ENCODE results near the gene XRCC5. TPM values are rescaled to one million over a fixed set of nuclear protein-coding genes. Genes with fewer than 3 reads are reported as not detected.

The XRCC5 gene
- total and polyA plus RNA-seq, 2 of the 8 experiments (the other 6 are each of a cell fraction or from before 2014, with no cell fraction given), result 308 to 644 TPM

DNA sequence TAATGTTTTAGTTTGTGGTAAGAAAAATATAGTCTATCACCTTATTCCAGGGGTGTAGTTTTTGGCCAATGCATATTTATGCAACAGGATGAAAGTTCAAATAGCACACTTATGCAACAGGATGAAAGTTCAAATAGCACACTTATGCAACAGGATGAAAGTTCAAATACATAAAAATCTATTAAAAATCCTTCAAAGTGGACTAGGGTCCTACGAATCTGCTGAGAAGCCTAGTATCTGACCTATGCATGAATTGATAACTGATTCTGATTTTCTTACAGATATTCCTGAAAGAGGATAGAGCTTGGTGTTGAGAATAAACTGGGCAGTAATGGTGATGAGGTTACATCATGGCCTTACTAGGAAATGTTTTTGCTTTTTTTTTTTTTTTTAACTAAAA, 30.4 kb upstream of the XRCC5 start:
- H3K4me2 ChIP-seq (ENCODE audit: insufficient read depth in 1 of 2, low read depth in 2 of 2, low read length in 2 of 2), result no peak overlapping the region
- no peak overlapping the region for H4K91ac ChIP-seq (replicated peaks; ENCODE audit: insufficient read length, low read length)
- H3K27me3 ChIP-seq (replicated peaks in 1 of 4; ENCODE audit: control insufficient read depth in 3 of 4, extremely low read depth in 1 of 4, insufficient read depth in 3 of 4, low read length in 3 of 4), result no peaks in the 10 kb centered on the region
- no peaks in the 10 kb centered on the region for H3K79me1 ChIP-seq (ENCODE audit: low read depth, low read length)
- H2BK20ac ChIP-seq (ENCODE audit: low read length), result no peak overlapping the region
- peaks cover 3 to 11% (median 9%) of the 10 kb centered on the region in 4 experiments; a peak in 5 of 7 replicates for H3K4me1 ChIP-seq (replicated peaks in 1 of 4; ENCODE audit: control insufficient read depth in 3 of 4, insufficient read depth in 4 of 4, low read length in 3 of 4)
- H3K23ac ChIP-seq (ENCODE audit: insufficient read length), result no peak overlapping the region
- no peak overlapping the region for H3K18ac ChIP-seq (ENCODE audit: extremely low read depth, low read length)
- H3K79me2 ChIP-seq (ENCODE audit: control insufficient read depth in 1 of 2, insufficient read depth in 2 of 2, low read length in 2 of 2), result peaks cover 0 to 16% of the 10 kb centered on the region in 2 experiments; a peak in 1 of 4 replicates
- H2BK120ac ChIP-seq (replicated peaks; ENCODE audit: low read depth, low read length), result no peak overlapping the region
- H2BK15ac ChIP-seq (ENCODE audit: low read length), result no peak overlapping the region
- H3K9ac ChIP-seq (replicated peaks in 1 of 4; ENCODE audit: extremely low read depth in 1 of 4, low read depth in 3 of 4, low read length in 3 of 4), result no peak overlapping the region
- no peak overlapping the region for H2BK5ac ChIP-seq (ENCODE audit: low read depth, low read length)
- no peak overlapping the region for H4K8ac ChIP-seq (ENCODE audit: extremely low read depth, insufficient read depth, low read length)
- CTCF ChIA-PET (ENCODE audit: partially characterized antibody), result no interaction called here
- no peak overlapping the region for H3K56ac ChIP-seq (replicated peaks; ENCODE audit: insufficient read length, low read depth, low read length)
- no peaks in the 10 kb centered on the region for H3K9me3 ChIP-seq (ENCODE audit: insufficient read depth in 2 of 2, low read depth in 1 of 2, low read length in 1 of 2)
- POLR2A ChIA-PET (ENCODE audit: partially characterized antibody), result interaction anchor here (0.7 kb wide), 1 partner anchor 39 kb away, joined by 3 read pairs; no protein-coding TSS in a partner anchor
- H3K36me3 ChIP-seq (ENCODE audit: control insufficient read depth in 2 of 4, insufficient read depth in 4 of 4, low read length in 3 of 4), result peaks cover 0 to 6% (median 0%) of the 10 kb centered on the region in 4 experiments; a peak in 1 of 8 replicates
- FAIRE-seq (no peak), DNase-seq (ENCODE audit: low read depth in 1 of 2, low spot score in 2 of 2) (no peak)
- H2AK5ac ChIP-seq (ENCODE audit: low read depth, low read length), result no peak overlapping the region
- no peak overlapping the region for H3K14ac ChIP-seq (ENCODE audit: insufficient read length)
- H3K4me3 ChIP-seq (ENCODE audit: extremely low read depth in 1 of 4, insufficient read depth in 2 of 4, low read depth in 3 of 4, low read length in 4 of 4), result no peak overlapping the region
- H3K27ac ChIP-seq (ENCODE audit: low read depth, low read length), result no peak overlapping the region
- no peaks in the 10 kb centered on the region for H4K20me1 ChIP-seq (replicated peaks in 1 of 2; ENCODE audit: control insufficient read depth in 1 of 2, insufficient read depth in 2 of 2, low read length in 2 of 2)
- H4K5ac ChIP-seq (ENCODE audit: insufficient read length, low read depth, low read length), result no peak overlapping the region
- peaks cover 7% of the 10 kb centered on the region for H3K23me2 ChIP-seq (ENCODE audit: low read depth, low read length)
- no peak overlapping the region for H2BK12ac ChIP-seq (ENCODE audit: low read depth, low read length)
- TF ChIP-seq, protein P1, sequence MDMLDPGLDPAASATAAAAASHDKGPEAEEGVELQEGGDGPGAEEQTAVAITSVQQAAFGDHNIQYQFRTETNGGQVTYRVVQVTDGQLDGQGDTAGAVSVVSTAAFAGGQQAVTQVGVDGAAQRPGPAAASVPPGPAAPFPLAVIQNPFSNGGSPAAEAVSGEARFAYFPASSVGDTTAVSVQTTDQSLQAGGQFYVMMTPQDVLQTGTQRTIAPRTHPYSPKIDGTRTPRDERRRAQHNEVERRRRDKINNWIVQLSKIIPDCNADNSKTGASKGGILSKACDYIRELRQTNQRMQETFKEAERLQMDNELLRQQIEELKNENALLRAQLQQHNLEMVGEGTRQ (IDR thresholded peaks at IDR 0.05; ENCODE audit: low read length), result no peak
- no peak for TF ChIP-seq POU5F1 (IDR thresholded peaks at IDR 0.05; ENCODE audit: low read depth, low read length)
- TF ChIP-seq, protein P2, sequence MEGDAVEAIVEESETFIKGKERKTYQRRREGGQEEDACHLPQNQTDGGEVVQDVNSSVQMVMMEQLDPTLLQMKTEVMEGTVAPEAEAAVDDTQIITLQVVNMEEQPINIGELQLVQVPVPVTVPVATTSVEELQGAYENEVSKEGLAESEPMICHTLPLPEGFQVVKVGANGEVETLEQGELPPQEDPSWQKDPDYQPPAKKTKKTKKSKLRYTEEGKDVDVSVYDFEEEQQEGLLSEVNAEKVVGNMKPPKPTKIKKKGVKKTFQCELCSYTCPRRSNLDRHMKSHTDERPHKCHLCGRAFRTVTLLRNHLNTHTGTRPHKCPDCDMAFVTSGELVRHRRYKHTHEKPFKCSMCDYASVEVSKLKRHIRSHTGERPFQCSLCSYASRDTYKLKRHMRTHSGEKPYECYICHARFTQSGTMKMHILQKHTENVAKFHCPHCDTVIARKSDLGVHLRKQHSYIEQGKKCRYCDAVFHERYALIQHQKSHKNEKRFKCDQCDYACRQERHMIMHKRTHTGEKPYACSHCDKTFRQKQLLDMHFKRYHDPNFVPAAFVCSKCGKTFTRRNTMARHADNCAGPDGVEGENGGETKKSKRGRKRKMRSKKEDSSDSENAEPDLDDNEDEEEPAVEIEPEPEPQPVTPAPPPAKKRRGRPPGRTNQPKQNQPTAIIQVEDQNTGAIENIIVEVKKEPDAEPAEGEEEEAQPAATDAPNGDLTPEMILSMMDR (IDR thresholded peaks at IDR 0.05; ENCODE audit: control extremely low read depth in 1 of 3, insufficient read depth in 1 of 3, low read depth in 1 of 3, low read length in 3 of 3), result no peak
- no peak overlapping the region for H2AFZ ChIP-seq (ENCODE audit: low read length)
- no peak overlapping the region for H3K4ac ChIP-seq (replicated peaks; ENCODE audit: insufficient read length, low read depth, low read length)
- 92% methylated on average over 1 of the region's 1 CpG; no CpG with 5 or more reads in 1 of the 2 experiments for WGBS, 2 experiments (ENCODE audit: extremely low coverage in 1 of 2, insufficient coverage in 1 of 2, insufficient read length in 1 of 2, insufficient replicate concordance in 2 of 2, low coverage in 1 of 2, low lambda C conversion rate in 2 of 2, missing lambda C conversion rate in 1 of 2)

All from H1 (cell line).